CD14-positive monocyte (primary cell): Measurements from ENCODE around the gene CERS4. TPM values are rescaled to one million over a fixed set of nuclear protein-coding genes. Genes with fewer than 3 reads are reported as not detected.

Source experiments
- DNase-seq, 3 donors: peaks; one replicate each; pipeline ENCODE4 v3.0.0-alpha.2; 2011 to 2022
- H2AFZ ChIP-seq: 2 replicates; pipeline ENCODE4 v1.6.0; 2012; ENCODE audit warnings: mild to moderate bottlenecking, low read depth, low read length, inconsistent platforms; ENCODE audit not compliant: insufficient read depth, poor library complexity, severe bottlenecking
- H3K27ac ChIP-seq, 2 donors: 1 replicate in 1 of 2; 2 replicates in 1 of 2; pipeline ENCODE4 v1.5.1; 2012 to 2013; ENCODE audit warnings: low read length in 2 of 2, control low read depth in 1 of 2, inconsistent platforms in 1 of 2, low read depth in 1 of 2, mild to moderate bottlenecking in 1 of 2
- H3K27me3 ChIP-seq, 2 donors: one replicate each; pipeline versions ENCODE4 v1.6.0 to v1.6.1; 2011 to 2013; ENCODE audit warnings: low read length in 2 of 2; ENCODE audit not compliant: control insufficient read depth in 2 of 2, insufficient read depth in 2 of 2
- H3K36me3 ChIP-seq, 2 donors: replicated peaks in 1 of 2; 1 replicate in 1 of 2; 2 replicates in 1 of 2; pipeline versions ENCODE4 v1.5.1 to v1.6.1; 2012 to 2013; ENCODE audit warnings: low read length in 2 of 2, control low read depth in 1 of 2, inconsistent platforms in 1 of 2, mild to moderate bottlenecking in 1 of 2; ENCODE audit not compliant: insufficient read depth in 2 of 2, control insufficient read depth in 1 of 2
- H3K4me1 ChIP-seq, 2 donors: 1 replicate in 1 of 2; 2 replicates in 1 of 2; pipeline versions ENCODE4 v1.5.1 to v1.6.1; 2012 to 2013; ENCODE audit warnings: low read length in 2 of 2, control low read depth in 1 of 2, inconsistent platforms in 1 of 2, mild to moderate bottlenecking in 1 of 2, moderate library complexity in 1 of 2; ENCODE audit not compliant: insufficient read depth in 2 of 2, control insufficient read depth in 1 of 2
- H3K4me2 ChIP-seq: replicated peaks from 2 replicates; pipeline ENCODE3; 2012; ENCODE audit warnings: low read length, moderate library complexity, mild to moderate bottlenecking; ENCODE audit not compliant: poor library complexity, severe bottlenecking; ENCODE audit errors: extremely low read depth
- H3K4me3 ChIP-seq, 3 experiments: fragments of 200-600 bp in 1 of 3; sonication (generic) in 1 of 3; replicated peaks in 1 of 3; 1 replicate in 2 of 3; 2 replicates in 1 of 3; pipeline ENCODE4 v1.5.1; 2011 to 2013; ENCODE audit warnings: low read length in 3 of 3, mild to moderate bottlenecking in 3 of 3, control low read depth in 2 of 3, low read depth in 2 of 3, inconsistent platforms in 1 of 3, moderate library complexity in 1 of 3
- H3K79me2 ChIP-seq: 2 replicates; pipeline ENCODE4 v1.6.0; 2012; ENCODE audit warnings: mild to moderate bottlenecking, control low read depth, inconsistent platforms, low read length, moderate library complexity; ENCODE audit not compliant: insufficient read depth
- H3K9ac ChIP-seq: 2 replicates; pipeline ENCODE4 v1.6.0; 2017; ENCODE audit warnings: low read length, mild to moderate bottlenecking; ENCODE audit not compliant: insufficient read depth, poor library complexity, severe bottlenecking
- H3K9me3 ChIP-seq, 2 donors: replicated peaks in 1 of 2; 1 replicate in 1 of 2; 2 replicates in 1 of 2; pipeline versions ENCODE4 v1.5.1 to v1.6.1; 2012 to 2013; ENCODE audit warnings: low read length in 2 of 2, control low read depth in 1 of 2; ENCODE audit not compliant: control insufficient read depth in 1 of 2, insufficient read depth in 1 of 2
- H4K20me1 ChIP-seq: 2 replicates; pipeline ENCODE4 v1.6.0; 2012; ENCODE audit warnings: mild to moderate bottlenecking, low read length, control low read depth, moderate library complexity; ENCODE audit not compliant: insufficient read depth
- H3K27ac Mint-ChIP-seq, 7 donors: one replicate each; pipeline ENCODE4 v1.8.0; 2020; ENCODE audit warnings: mild to moderate bottlenecking in 7 of 7, mixed read lengths in 7 of 7, moderate library complexity in 6 of 7, inconsistent platforms in 2 of 7
- H3K27me3 Mint-ChIP-seq, 3 donors: one replicate each; pipeline ENCODE4 v1.8.0; 2021 to 2022; ENCODE audit warnings: low read depth in 3 of 3, mild to moderate bottlenecking in 3 of 3, mixed read lengths in 3 of 3, moderate library complexity in 3 of 3, inconsistent platforms in 1 of 3
- H3K36me3 Mint-ChIP-seq, 2 donors: one replicate each; pipeline ENCODE4 v1.8.0; 2020; ENCODE audit warnings: mixed read lengths in 2 of 2, inconsistent platforms in 1 of 2, mild to moderate bottlenecking in 1 of 2
- H3K4me1 Mint-ChIP-seq: one replicate; pipeline ENCODE4 v1.8.0; 2020; ENCODE audit warnings: mild to moderate bottlenecking, mixed read lengths
- H3K4me3 Mint-ChIP-seq, 2 donors: one replicate each; pipeline ENCODE4 v1.8.0; 2020; ENCODE audit warnings: mild to moderate bottlenecking in 2 of 2, mixed read lengths in 2 of 2, moderate library complexity in 1 of 2
- H3K9me3 Mint-ChIP-seq, 7 donors: one replicate each; pipeline ENCODE4 v1.8.0; 2020 to 2022; ENCODE audit warnings: mixed read lengths in 7 of 7, mild to moderate bottlenecking in 6 of 7, moderate library complexity in 6 of 7, inconsistent platforms in 2 of 7
- CTCF ChIP-seq: fragments of 200-600 bp; IDR thresholded peaks from one replicate; pipeline ENCODE4 v1.8.0; 2022; ENCODE audit warnings: antibody characterized with exemption, mild to moderate bottlenecking
- WGBS: methylation state at CpG from one replicate; pipeline ENCODE4 v1.1.5; 2013; ENCODE audit warnings: missing lambda C conversion rate; ENCODE audit not compliant: insufficient coverage; 5-methylcytosine and 5-hydroxymethylcytosine counted together
- intact Hi-C, 2 donors: fragments of 100-400 bp; cut with micrococcal nuclease; formaldehyde crosslinking; loops; one replicate each; pipeline versions ENCODE4 v1.15.0 to v1.15.1; 2023
- polyA plus RNA-seq, 3 donors: library from polyadenylated mRNA; depleted of rRNA in 1 of 3; unstranded in 2 of 3; stranded (reverse) in 1 of 3; fragments of 300-500 nt in 2 of 3; fragments of >200 nt in 1 of 3; fragmentation: Illumina TruSeq in 2 of 3; gene quantifications; 1 replicate in 2 of 3; 2 replicates in 1 of 3; pipeline ENCODE4 v1.2.3, GENCODE V29; 2012 to 2021

Gene CERS4
- polyA plus RNA-seq, 3 donors = 11.4 to 12.1 (median 12.0) TPM

GRCh38 chr19:8180018-8180417, 29.2 kb upstream of the CERS4 start:
- Histone ChIP-seq H3K27me3 (no peaks in the 10 kb centered on the region), H3K9me3 (no peaks in the 10 kb centered on the region), H3K4me2 (no peak overlapping the region), H3K27ac (peak overlapping the region in 1 of 2 donors; percentile 80), H2AFZ (no peak overlapping the region), H3K9ac (no peak overlapping the region), H3K36me3 (no peaks in the 10 kb centered on the region), H3K4me1 (peaks cover 20 to 35% of the 10 kb centered on the region in 2 donors), H3K4me3 (no peak overlapping the region), H4K20me1 (no peaks in the 10 kb centered on the region), H3K79me2 (no peaks in the 10 kb centered on the region)
- peak overlapping the region in 2 of 7 donors; percentile 20 to 95 for H3K27ac Mint-ChIP-seq
- peaks cover 2 to 9% (median 5%) of the 10 kb centered on the region in 3 donors for H3K27me3 Mint-ChIP-seq
- H3K36me3 Mint-ChIP-seq = no peaks in the 10 kb centered on the region
- no peak overlapping the region for H3K4me3 Mint-ChIP-seq
- no peak for TF ChIP-seq CTCF
- 92% methylated on average over 2 of the region's 6 CpGs for WGBS
- peaks cover 0 to 7% (median 2%) of the 10 kb centered on the region in 7 donors for H3K9me3 Mint-ChIP-seq
- peaks cover 21% of the 10 kb centered on the region for H3K4me1 Mint-ChIP-seq
- intact Hi-C loops = no loop called here
- DNase-seq = no peak

- no peak for TF ChIP-seq CTCF
- H3K9me3 Mint-ChIP-seq = peaks cover 0 to 13% (median 7%) of the 10 kb centered on the region in 7 donors
- Histone ChIP-seq H3K4me3 (no peak overlapping the region), H3K27ac (no peak overlapping the region), H3K4me2 (no peak overlapping the region), H4K20me1 (no peaks in the 10 kb centered on the region), H2AFZ (no peak overlapping the region), H3K27me3 (no peaks in the 10 kb centered on the region), H3K9me3 (peaks cover 0 to 4% of the 10 kb centered on the region in 2 donors), H3K79me2 (no peaks in the 10 kb centered on the region), H3K36me3 (no peaks in the 10 kb centered on the region), H3K9ac (no peak overlapping the region), H3K4me1 (peaks cover 33 to 45% of the 10 kb centered on the region in 2 donors)
- DNase-seq = no peak
- H3K27me3 Mint-ChIP-seq = peaks cover 1 to 17% (median 2%) of the 10 kb centered on the region in 3 donors
- no peak overlapping the region for H3K4me3 Mint-ChIP-seq
- H3K27ac Mint-ChIP-seq = no peak overlapping the region
- no peaks in the 10 kb centered on the region for H3K36me3 Mint-ChIP-seq
- peaks cover 32% of the 10 kb centered on the region for H3K4me1 Mint-ChIP-seq
- WGBS = 98% methylated on average over 6 of the region's 9 CpGs
- intact Hi-C loops = no loop called here
Measured at GRCh38 chr19:8184274-8184673, 24.9 kb upstream of the CERS4 start.
